Caco-2 (cell line): ENCODE results near the gene NRBF2. TPM values are rescaled to one million over a fixed set of nuclear protein-coding genes. Genes with fewer than 3 reads are reported as not detected.

Experiments
- BruUV-seq: library from RNA; stranded (reverse); fragments of 400-500 nt; replicated peaks from 2 replicates; lab custom pipeline; 2021; lab: Mats Ljungman, UMichigan
- CTCF ChIA-PET: fragments of 300-600 bp; sonication (Branson Sonifier 250); formaldehyde crosslinking; loops from one replicate; lab custom pipeline; 2022; ENCODE audit warnings: antibody characterized with exemption; lab: Charles Lee
- POLR2A ChIA-PET: fragments of 300-600 bp; sonication (Branson Sonifier 250); formaldehyde crosslinking; loops from one replicate; lab custom pipeline; 2022; ENCODE audit warnings: antibody characterized with exemption; lab: Charles Lee
- DNase-seq, 2 experiments: peaks; one replicate each; pipeline versions ENCODE4 v3.0.0 to v3.0.0-alpha.2; 2020 to 2022
- H3K27me3 ChIP-seq: replicated peaks from 2 replicates; pipeline ENCODE4 v1.6.0; 2011; ENCODE audit warnings: low read length; ENCODE audit not compliant: control insufficient read depth, insufficient read depth
- H3K36me3 ChIP-seq: 2 replicates; pipeline ENCODE4 v1.5.1; 2011; ENCODE audit warnings: low read length; ENCODE audit not compliant: control insufficient read depth, insufficient read depth
- H3K4me1 ChIP-seq: fragments of 250-450 bp; sonication (Bioruptor Pico); 2 replicates; pipeline ENCODE4 v1.5.1; 2020; ENCODE audit warnings: mild to moderate bottlenecking
- H3K4me3 ChIP-seq: 2 replicates; pipeline ENCODE4 v1.5.1; 2011; ENCODE audit warnings: low read depth, mild to moderate bottlenecking, control low read depth, low read length
- H3K9me3 ChIP-seq: fragments of 250-450 bp; sonication (Bioruptor Pico); 2 replicates; pipeline ENCODE4 v1.5.1; 2020; ENCODE audit warnings: mild to moderate bottlenecking, moderate library complexity
- H3K27ac Mint-ChIP-seq: one replicate; pipeline ENCODE4 v1.8.0; 2022; ENCODE audit warnings: mixed read lengths; ENCODE audit not compliant: unreplicated experiment
- H3K27me3 Mint-ChIP-seq: one replicate; pipeline ENCODE4 v1.8.0; 2022; ENCODE audit warnings: mixed read lengths; ENCODE audit not compliant: insufficient read depth, unreplicated experiment
- H3K36me3 Mint-ChIP-seq: one replicate; pipeline ENCODE4 v1.8.0; 2022; ENCODE audit warnings: mild to moderate bottlenecking, mixed read lengths; ENCODE audit not compliant: insufficient read depth, unreplicated experiment
- H3K4me1 Mint-ChIP-seq: one replicate; pipeline ENCODE4 v1.8.0; 2022; ENCODE audit warnings: low read depth, mixed read lengths; ENCODE audit not compliant: unreplicated experiment
- H3K4me3 Mint-ChIP-seq: one replicate; pipeline ENCODE4 v1.8.0; 2022; ENCODE audit warnings: mild to moderate bottlenecking, moderate library complexity, mixed read lengths; ENCODE audit not compliant: unreplicated experiment
- H3K9me3 Mint-ChIP-seq: one replicate; pipeline ENCODE4 v1.8.0; 2022; ENCODE audit warnings: mixed read lengths; ENCODE audit not compliant: unreplicated experiment
- intact Hi-C: fragments of 100-400 bp; cut with micrococcal nuclease; formaldehyde crosslinking; loops from one replicate; pipeline ENCODE4 v1.10.0; 2022; ENCODE audit not compliant: unreplicated experiment
- total RNA-seq: library from RNA; stranded (reverse); gene quantifications from 2 replicates; pipeline ENCODE4 v1.2.3, GENCODE V29; 2022
- TF ChIP-seq, protein P1 (sequence below), 2 experiments: fragments of 200-600 bp in 1 of 2; IDR thresholded peaks; 1 replicate in 1 of 2; 2 replicates in 1 of 2; pipeline versions ENCODE4 v1.5.1 to v1.8.0; 2011 to 2022; ENCODE audit warnings: antibody characterized with exemption in 1 of 2, control low read depth in 1 of 2, inconsistent platforms in 1 of 2, low read depth in 1 of 2, low read length in 1 of 2, mild to moderate bottlenecking in 1 of 2, moderate library complexity in 1 of 2; ENCODE audit not compliant: insufficient read depth in 1 of 2, severe bottlenecking in 1 of 2, unreplicated experiment in 1 of 2

Gene NRBF2
- total RNA-seq, 1 experiment from 2014 or later, result 52.5 TPM

DNA sequence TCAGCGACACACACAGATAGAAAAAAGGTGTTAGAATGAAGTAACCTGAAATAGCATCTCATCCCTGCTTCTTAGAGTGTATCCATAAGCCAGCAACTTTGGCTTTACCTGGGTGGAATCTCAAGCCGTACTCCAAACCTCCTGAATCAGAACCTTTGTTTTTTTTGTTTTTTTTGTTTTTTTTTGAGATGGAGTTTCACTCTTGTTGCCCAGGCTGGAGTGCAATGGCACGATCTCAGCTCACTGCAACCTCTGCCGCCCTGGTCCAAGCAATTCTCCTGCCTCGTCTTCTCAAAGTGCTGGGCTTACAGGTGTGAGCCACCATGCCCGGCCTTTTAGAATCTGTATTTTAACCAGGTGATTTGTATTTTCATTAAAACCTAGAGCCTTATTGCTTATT is 9.0 kb downstream of the NRBF2 start:
- H3K36me3 Mint-ChIP-seq, result peaks cover 25% of the 10 kb centered on the region
- Histone ChIP-seq H3K4me3 (no peak overlapping the region), H3K4me1 (no peaks in the 10 kb centered on the region), H3K36me3 (no peaks in the 10 kb centered on the region; the same call in 1 of the 2 replicates), H3K27me3 (no peaks in the 10 kb centered on the region), H3K9me3 (no peaks in the 10 kb centered on the region)
- H3K4me1 Mint-ChIP-seq, result peaks cover 13% of the 10 kb centered on the region
- no peaks in the 10 kb centered on the region for H3K27me3 Mint-ChIP-seq
- intact Hi-C loops, result no loop called here
- H3K4me3 Mint-ChIP-seq, result no peak overlapping the region
- H3K9me3 Mint-ChIP-seq, result no peaks in the 10 kb centered on the region
- BruUV-seq, result no TSS peak
- TF ChIP-seq, protein P1, sequence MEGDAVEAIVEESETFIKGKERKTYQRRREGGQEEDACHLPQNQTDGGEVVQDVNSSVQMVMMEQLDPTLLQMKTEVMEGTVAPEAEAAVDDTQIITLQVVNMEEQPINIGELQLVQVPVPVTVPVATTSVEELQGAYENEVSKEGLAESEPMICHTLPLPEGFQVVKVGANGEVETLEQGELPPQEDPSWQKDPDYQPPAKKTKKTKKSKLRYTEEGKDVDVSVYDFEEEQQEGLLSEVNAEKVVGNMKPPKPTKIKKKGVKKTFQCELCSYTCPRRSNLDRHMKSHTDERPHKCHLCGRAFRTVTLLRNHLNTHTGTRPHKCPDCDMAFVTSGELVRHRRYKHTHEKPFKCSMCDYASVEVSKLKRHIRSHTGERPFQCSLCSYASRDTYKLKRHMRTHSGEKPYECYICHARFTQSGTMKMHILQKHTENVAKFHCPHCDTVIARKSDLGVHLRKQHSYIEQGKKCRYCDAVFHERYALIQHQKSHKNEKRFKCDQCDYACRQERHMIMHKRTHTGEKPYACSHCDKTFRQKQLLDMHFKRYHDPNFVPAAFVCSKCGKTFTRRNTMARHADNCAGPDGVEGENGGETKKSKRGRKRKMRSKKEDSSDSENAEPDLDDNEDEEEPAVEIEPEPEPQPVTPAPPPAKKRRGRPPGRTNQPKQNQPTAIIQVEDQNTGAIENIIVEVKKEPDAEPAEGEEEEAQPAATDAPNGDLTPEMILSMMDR (IDR thresholded peaks at IDR 0.05; ENCODE audit: insufficient read depth in 1 of 2, low read depth in 1 of 2, low read length in 1 of 2, severe bottlenecking in 1 of 2, unreplicated experiment in 1 of 2), result no peak
- DNase-seq, result no peak
- CTCF ChIA-PET, result interaction anchor here (0.7 to 1.0 kb wide), 3 partner anchors 16 to 44 kb away, joined by 3 to 7 read pairs (median 3); no protein-coding TSS in a partner anchor
- no peak overlapping the region for H3K27ac Mint-ChIP-seq
- POLR2A ChIA-PET, result interaction anchor here (0.9 kb wide), 1 partner anchor 9 kb away, joined by 4 read pairs; the partner anchor contains the start of gene NRBF2

DNA sequence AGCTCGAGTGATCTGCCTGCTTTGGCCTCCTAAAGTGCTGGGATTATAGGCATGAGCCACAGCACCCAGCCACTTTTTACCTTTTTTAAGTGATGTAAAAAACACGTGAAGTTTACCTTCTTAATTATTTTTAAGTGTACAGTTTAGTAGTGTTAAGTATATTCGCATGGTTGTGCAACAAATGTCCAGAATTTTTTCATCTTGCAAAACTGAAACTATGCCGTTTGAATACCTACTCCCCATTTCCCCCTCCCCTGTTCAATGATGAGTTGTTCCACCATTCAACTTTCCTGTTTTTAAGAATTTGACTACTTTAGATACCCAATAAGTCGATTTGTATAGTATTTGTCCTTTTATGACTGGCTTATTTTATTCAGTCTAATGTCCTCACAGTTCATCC is 10.9 kb downstream of the NRBF2 start:
- intact Hi-C loops, result no loop called here
- H3K36me3 Mint-ChIP-seq, result peaks cover 39% of the 10 kb centered on the region
- H3K27ac Mint-ChIP-seq, result peak overlapping the region; percentile 32
- CTCF ChIA-PET, result interaction anchor here (0.7 kb wide), 1 partner anchor 495 kb away, joined by 3 read pairs; no protein-coding TSS in a partner anchor
- Histone ChIP-seq H3K4me3 (no peak overlapping the region), H3K4me1 (no peaks in the 10 kb centered on the region), H3K27me3 (no peaks in the 10 kb centered on the region), H3K9me3 (no peaks in the 10 kb centered on the region), H3K36me3 (no peaks in the 10 kb centered on the region; the same call in 1 of the 2 replicates)
- no TSS peak for BruUV-seq
- TF ChIP-seq, protein P1 (IDR thresholded peaks at IDR 0.05; ENCODE audit: insufficient read depth in 1 of 2, low read depth in 1 of 2, low read length in 1 of 2, severe bottlenecking in 1 of 2, unreplicated experiment in 1 of 2), result no peak
- peaks cover 6% of the 10 kb centered on the region for H3K4me1 Mint-ChIP-seq
- no peaks in the 10 kb centered on the region for H3K27me3 Mint-ChIP-seq
- POLR2A ChIA-PET, result no interaction called here
- H3K9me3 Mint-ChIP-seq, result no peaks in the 10 kb centered on the region
- H3K4me3 Mint-ChIP-seq, result no peak overlapping the region
- no peak for DNase-seq

DNA sequence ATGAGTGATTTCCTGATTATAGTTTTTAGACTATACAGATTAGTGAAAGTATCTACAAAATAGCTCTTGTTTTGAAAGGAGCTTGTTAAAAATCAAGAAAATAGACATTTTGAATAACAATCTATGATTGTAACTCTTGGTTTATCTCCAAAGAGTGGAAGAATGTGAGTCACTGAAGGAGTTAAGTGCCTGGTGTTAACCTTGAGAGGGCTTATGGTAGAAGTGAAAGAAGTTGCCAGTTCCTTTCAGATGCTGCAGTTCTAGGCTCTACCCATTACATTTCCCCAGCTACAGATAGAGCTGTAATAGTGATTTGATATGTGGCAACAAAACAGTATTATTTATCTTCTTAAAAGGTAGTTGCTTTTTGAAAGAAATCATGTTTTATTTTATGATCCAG is 12.7 kb downstream of the NRBF2 start:
- Histone ChIP-seq H3K27me3 (no peaks in the 10 kb centered on the region), H3K4me3 (no peak overlapping the region), H3K9me3 (no peaks in the 10 kb centered on the region), H3K4me1 (no peaks in the 10 kb centered on the region), H3K36me3 (peaks cover 1% of the 10 kb centered on the region)
- Mint-ChIP-seq H3K36me3 (peaks cover 53% of the 10 kb centered on the region), H3K9me3 (no peaks in the 10 kb centered on the region), H3K4me3 (no peak overlapping the region), H3K27me3 (no peaks in the 10 kb centered on the region), H3K4me1 (peaks cover 6% of the 10 kb centered on the region), H3K27ac (no peak overlapping the region)
- DNase-seq, result no peak
- TF ChIP-seq, protein P1 (IDR thresholded peaks at IDR 0.05; ENCODE audit: insufficient read depth in 1 of 2, low read depth in 1 of 2, low read length in 1 of 2, severe bottlenecking in 1 of 2, unreplicated experiment in 1 of 2), result no peak
- ChIA-PET POLR2A (interaction anchor here (0.8 kb wide), 1 partner anchor 13 kb away, joined by 3 read pairs; the partner anchor contains the start of gene NRBF2), CTCF (interaction anchor here (0.6 kb wide), 1 partner anchor 376 kb away, joined by 6 read pairs; no protein-coding TSS in a partner anchor)
- intact Hi-C loops, result no loop called here
- BruUV-seq, result no TSS peak
